ENCODE measurements around the gene TRPM5.

DNA sequence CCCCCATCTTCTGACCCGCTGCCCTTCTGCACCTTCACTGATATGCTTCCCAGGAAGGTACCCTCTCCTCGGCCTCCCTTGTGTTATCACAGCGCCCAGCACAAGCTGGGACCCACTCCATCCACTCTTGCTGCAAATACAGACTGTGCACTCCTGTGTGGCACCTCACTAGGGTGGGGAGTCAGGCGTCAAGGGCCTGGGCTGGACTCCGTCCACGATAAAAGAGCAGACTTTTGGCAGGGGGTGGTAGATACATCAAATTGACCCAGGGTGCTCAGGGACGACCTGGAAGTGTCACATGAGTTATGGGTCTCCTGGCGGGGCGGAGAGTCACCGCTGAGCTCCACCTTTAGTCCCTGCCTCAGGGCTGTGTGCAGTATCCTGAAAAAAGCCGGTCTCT, 908 bp downstream of the TRPM5 start:
- TF ChIP-seq, protein P1, sequence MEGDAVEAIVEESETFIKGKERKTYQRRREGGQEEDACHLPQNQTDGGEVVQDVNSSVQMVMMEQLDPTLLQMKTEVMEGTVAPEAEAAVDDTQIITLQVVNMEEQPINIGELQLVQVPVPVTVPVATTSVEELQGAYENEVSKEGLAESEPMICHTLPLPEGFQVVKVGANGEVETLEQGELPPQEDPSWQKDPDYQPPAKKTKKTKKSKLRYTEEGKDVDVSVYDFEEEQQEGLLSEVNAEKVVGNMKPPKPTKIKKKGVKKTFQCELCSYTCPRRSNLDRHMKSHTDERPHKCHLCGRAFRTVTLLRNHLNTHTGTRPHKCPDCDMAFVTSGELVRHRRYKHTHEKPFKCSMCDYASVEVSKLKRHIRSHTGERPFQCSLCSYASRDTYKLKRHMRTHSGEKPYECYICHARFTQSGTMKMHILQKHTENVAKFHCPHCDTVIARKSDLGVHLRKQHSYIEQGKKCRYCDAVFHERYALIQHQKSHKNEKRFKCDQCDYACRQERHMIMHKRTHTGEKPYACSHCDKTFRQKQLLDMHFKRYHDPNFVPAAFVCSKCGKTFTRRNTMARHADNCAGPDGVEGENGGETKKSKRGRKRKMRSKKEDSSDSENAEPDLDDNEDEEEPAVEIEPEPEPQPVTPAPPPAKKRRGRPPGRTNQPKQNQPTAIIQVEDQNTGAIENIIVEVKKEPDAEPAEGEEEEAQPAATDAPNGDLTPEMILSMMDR (conservative IDR thresholded peaks at IDR 0.05; ENCODE audit: low read depth, low read length): no peak
- no peak for TF ChIP-seq EZH2 (IDR thresholded peaks at IDR 0.05; ENCODE audit: borderline replicate concordance, low read depth, low read length, poor library complexity, severe bottlenecking)
